ENCODE data around the gene ZFP62. TPM values are rescaled to one million over a fixed set of nuclear protein-coding genes. Genes with fewer than 3 reads are reported as not detected.
"Not testable (repeated sequence)": the region's sequence is repeated elsewhere in the genome, so short reads cannot be mapped to it uniquely, and the experiment has no call there.

Gene ZFP62
- total and polyA plus RNA-seq, 11 donors = 9.4 to 18.6 (median 13.8) TPM

- TF ChIP-seq, protein P1, sequence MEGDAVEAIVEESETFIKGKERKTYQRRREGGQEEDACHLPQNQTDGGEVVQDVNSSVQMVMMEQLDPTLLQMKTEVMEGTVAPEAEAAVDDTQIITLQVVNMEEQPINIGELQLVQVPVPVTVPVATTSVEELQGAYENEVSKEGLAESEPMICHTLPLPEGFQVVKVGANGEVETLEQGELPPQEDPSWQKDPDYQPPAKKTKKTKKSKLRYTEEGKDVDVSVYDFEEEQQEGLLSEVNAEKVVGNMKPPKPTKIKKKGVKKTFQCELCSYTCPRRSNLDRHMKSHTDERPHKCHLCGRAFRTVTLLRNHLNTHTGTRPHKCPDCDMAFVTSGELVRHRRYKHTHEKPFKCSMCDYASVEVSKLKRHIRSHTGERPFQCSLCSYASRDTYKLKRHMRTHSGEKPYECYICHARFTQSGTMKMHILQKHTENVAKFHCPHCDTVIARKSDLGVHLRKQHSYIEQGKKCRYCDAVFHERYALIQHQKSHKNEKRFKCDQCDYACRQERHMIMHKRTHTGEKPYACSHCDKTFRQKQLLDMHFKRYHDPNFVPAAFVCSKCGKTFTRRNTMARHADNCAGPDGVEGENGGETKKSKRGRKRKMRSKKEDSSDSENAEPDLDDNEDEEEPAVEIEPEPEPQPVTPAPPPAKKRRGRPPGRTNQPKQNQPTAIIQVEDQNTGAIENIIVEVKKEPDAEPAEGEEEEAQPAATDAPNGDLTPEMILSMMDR (IDR thresholded peaks at IDR 0.05) = no peak
- no peak for TF ChIP-seq POLR2A (IDR thresholded peaks at IDR 0.05)
- H3K27me3 ChIP-seq = peaks cover 0 to 3% (median 0%) of the 10 kb centered on the region in 9 donors
- no peak overlapping the region for H3K4me3 ChIP-seq
- peaks cover 0 to 3% (median 0%) of the 10 kb centered on the region in 12 donors for H3K4me1 ChIP-seq
- 54 to 65% (median 60%) methylated on average over 5 of the region's 5 CpGs for WGBS, 4 donors
- DNase-seq = no peak
- peak in 1 of 4 donors; percentile 56 for ATAC-seq
- intact Hi-C loops (cut with DNase I) = no loop called here
- H3K9me3 ChIP-seq = peaks cover 0 to 9% (median 2%) of the 10 kb centered on the region in 12 donors
- peak overlapping the region in 8 of 12 donors; percentile 2 to 56 (median 40) for H3K27ac ChIP-seq
- no peaks in the 10 kb centered on the region for H3K36me3 ChIP-seq
These were observed 39.1 kb upstream of the ZFP62 start for GRCh38 chr5:180900178-180900577.

- ATAC-seq (no peak), DNase-seq (no peak)
- intact Hi-C loops (cut with DNase I) = no loop called here
- peak within 1 kb of the TSS in 5 of 12 donors; percentile 2 to 46 (median 32) for H3K27ac ChIP-seq
- H3K9me3 ChIP-seq = peaks cover 0 to 18% (median 2%) of the 10 kb centered on the region in 12 donors
- no peaks in the 10 kb centered on the region for H3K36me3 ChIP-seq
- TF ChIP-seq, protein P1 (IDR thresholded peaks at IDR 0.05) = no peak
- TF ChIP-seq POLR2A (IDR thresholded peaks at IDR 0.05) = no peak
- H3K4me3 ChIP-seq = peak within 1 kb of the TSS in 1 of 12 donors; percentile 8
- 87 to 90% (median 89%) methylated on average over 9 of the region's 9 CpGs for WGBS, 4 donors
- H3K27me3 ChIP-seq = peaks cover 0 to 3% (median 0%) of the 10 kb centered on the region in 9 donors
- peaks cover 0 to 3% (median 0%) of the 10 kb centered on the region in 12 donors for H3K4me1 ChIP-seq
These were observed 37.7 kb upstream of the ZFP62 start, which contains the start of gene BTNL8 for GRCh38 chr5:180898621-180899246. TSS of gene BTNL8 (plus strand) at chr5:180899159. CDS start at chr5:180899311, 152 bp downstream.

GRCh38 chr5:180895330-180895729 lies 34.3 kb upstream of the ZFP62 start:
- H3K4me3 ChIP-seq; DNase-seq; ATAC-seq; H3K36me3 ChIP-seq; H3K27me3 ChIP-seq; intact Hi-C loops (cut with DNase I); H3K4me1 ChIP-seq; H3K27ac ChIP-seq: not testable (repeated sequence)
- WGBS, 4 donors = 92 to 97% (median 94%) methylated on average over 1 of the region's 1 CpG
- peaks cover 0 to 18% (median 2%) of the 10 kb centered on the region in 12 donors for H3K9me3 ChIP-seq

DNA sequence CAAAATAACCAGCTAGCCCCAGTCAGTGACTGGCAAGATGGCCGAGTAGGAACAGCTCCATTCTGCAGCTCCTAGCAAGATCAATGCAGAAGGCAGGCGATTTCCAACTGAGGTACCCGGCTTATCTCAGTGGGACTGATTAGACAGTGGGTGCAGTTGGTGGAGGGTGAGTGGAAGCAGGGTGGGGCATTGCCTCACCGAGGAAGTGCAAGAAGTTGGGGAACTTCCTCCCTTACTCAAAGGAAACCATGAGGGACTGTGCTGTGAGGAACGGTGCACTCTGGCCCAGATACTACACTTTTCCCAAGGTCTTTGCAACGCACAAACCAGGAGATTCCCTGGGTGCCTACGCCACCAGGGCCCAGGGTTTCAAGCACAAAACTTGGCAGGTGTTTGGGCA lies 28.3 kb upstream of the ZFP62 start:
- no peak overlapping the region for H3K27ac ChIP-seq
- intact Hi-C loops (cut with DNase I) = no loop called here
- DNase-seq = no peak
- no peaks in the 10 kb centered on the region for H3K36me3 ChIP-seq
- TF ChIP-seq POLR2A (IDR thresholded peaks at IDR 0.05) = no peak
- TF ChIP-seq, protein P1 (IDR thresholded peaks at IDR 0.05) = no peak
- WGBS, 4 donors = 60 to 80% (median 66%) methylated on average over 7 of the region's 7 CpGs
- H3K4me1 ChIP-seq = no peaks in the 10 kb centered on the region
- peaks cover 0 to 7% (median 0%) of the 10 kb centered on the region in 12 donors for H3K9me3 ChIP-seq
- H3K27me3 ChIP-seq = peaks cover 0 to 18% (median 0%) of the 10 kb centered on the region in 9 donors
- H3K4me3 ChIP-seq = no peak overlapping the region
- no peak for ATAC-seq

DNA sequence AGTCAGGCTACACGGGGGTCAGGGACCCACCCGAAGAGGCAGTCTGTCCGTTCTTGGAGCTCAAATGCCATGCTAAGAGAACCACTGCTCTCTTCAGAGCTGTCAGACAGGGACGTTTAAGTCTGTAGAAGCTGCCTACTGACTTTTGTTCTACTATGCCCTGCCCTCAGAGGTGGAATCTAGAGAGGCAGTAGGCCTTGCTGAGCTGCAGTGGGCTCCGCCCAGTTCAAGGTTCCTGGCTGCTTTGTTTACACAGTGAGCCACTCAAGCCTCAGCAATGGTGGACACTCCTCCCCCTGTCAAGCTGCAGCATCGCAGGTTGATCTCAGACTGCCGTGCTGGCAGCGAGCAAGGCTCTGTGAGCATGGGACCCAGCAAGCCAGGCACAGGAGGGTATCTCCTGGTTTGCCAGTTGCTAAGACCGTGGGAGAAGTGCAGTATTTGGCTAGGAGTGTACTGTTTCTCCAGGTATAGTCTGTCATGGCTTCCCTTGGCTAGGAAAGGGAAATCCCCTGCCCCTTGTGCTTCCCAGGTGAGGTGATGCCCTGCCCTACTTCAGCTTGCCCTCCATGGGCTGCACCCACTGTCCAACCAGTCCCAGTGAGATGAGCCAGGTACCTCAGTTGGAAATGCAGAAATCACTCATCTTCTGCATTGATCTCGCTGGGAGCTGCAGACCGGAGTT lies 24.9 kb upstream of the ZFP62 start:
- 62 to 76% (median 73%) methylated on average over 10 to 11 of the region's 11 CpGs for WGBS, 4 donors
- intact Hi-C loops (cut with DNase I); H3K4me1 ChIP-seq; DNase-seq; H3K9me3 ChIP-seq; H3K27ac ChIP-seq; H3K4me3 ChIP-seq; ATAC-seq; H3K36me3 ChIP-seq: not testable (repeated sequence)
- peaks cover 0 to 18% (median 0%) of the 10 kb centered on the region in 9 donors for H3K27me3 ChIP-seq
